COLO668 (cell line): ENCODE data around the gene ASXL3.
A peak's percentile ranks its signal among the peaks of the same experiment; 100 is the strongest.

Experiments
- DNase-seq: peaks from one replicate; lab custom pipeline; 2025; ENCODE audit not compliant: unreplicated experiment; lab: John Stamatoyannopoulos, UW

Gene ASXL3

DNA sequence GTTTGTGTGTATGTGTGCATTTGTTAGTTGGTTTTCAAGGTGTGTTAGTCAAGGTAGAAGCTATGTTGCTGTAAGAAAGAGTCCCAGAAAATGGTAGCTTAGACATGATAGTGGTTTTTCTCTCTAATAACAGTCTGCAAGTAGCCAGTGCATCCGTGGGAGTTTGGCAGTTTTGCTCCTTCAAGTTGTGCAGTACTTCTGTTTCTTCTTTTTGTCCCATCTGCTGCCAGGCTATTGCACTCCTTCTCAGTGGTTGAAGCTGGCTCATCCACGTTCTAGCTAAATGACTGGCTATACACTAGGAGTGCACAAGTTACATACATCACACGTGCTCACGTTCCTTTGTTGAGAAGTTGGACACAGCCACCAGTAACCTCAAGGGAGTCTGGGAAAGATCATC, 134.7 kb downstream of the ASXL3 start:
- DNase-seq, result no peak

- DNase-seq, result no peak
These were observed 138.2 kb downstream of the ASXL3 start for GRCh38 chr18:33716061-33716683.

DNA sequence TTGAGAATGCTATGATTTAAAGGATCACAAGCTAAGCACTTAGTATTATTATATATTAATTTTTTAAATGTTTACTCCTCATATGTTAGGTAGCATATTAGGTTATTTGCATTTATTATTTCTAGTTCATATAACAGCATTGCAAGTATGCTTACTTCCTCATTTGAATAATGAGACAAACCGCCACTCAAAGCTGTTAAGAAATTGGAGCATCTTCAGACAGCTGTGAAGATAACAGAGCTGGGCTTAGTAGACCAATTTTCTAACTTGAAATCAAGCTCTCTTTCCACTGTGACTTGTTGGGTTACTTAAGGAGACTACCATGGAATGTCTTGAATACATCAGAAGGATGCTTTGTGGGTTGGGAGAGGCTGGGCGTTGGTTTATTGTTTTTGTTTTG, 139.3 kb downstream of the ASXL3 start:
- no peak for DNase-seq

- no peak for DNase-seq
These were observed 142.1 kb downstream of the ASXL3 start for GRCh38 chr18:33720133-33720532.

- DNase-seq, result no peak
These were observed 151.5 kb downstream of the ASXL3 start for GRCh38 chr18:33729556-33729955.

- DNase-seq, result no peak
These were observed 155.4 kb downstream of the ASXL3 start for GRCh38 chr18:33733376-33733775.

DNA sequence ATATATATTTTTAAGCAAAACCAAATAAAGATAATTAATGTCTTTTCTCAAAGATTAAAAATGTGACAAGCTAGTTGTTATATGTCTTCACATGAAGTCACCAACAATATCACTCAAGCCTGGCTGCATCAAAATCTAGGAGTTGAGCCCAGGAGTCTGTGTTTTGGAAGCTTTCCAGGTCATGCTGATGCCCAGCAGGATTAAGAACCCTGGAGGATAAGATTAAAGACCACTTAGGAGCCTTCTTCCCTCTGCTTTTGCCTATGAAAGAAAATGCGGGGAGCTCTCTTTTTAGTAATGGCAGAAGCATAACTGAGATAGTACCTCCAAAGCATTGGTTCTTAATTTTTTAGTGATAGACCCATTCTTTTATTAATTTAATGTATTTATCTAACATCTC, 157.4 kb downstream of the ASXL3 start:
- no peak for DNase-seq

GRCh38 chr18:33741760-33742159, 163.7 kb downstream of the ASXL3 start:
- no peak for DNase-seq

GRCh38 chr18:33744032-33744697, 166.1 kb downstream of the ASXL3 start:
- no peak for DNase-seq

DNA sequence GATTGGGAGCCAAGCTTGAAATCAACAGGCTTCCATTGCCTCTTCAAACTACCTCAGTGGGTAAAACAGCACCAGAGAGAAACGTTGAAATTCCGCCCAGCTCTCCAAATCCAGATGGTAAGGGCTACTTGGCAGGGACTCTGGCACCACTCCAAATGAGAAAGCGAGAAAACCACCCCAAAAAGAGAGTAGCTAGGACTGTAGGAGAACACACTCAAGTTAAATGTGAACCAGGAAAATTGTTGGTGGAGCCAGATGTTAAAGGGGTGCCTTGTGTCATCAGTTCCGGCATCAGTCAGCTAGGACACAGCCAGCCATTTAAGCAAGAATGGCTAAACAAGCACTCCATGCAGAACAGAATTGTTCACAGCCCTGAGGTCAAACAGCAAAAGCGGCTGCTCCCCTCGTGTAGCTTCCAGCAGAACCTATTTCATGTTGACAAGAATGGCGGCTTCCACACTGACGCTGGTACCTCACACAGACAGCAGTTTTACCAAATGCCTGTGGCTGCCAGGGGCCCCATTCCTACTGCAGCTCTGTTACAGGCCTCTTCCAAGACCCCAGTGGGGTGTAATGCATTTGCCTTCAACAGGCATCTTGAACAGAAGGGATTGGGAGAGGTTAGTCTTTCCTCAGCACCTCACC, 167.3 kb downstream of the ASXL3 start:
- DNase-seq, result no peak

GRCh38 chr18:33745871-33746545, 168.0 kb downstream of the ASXL3 start:
- no peak for DNase-seq

DNA sequence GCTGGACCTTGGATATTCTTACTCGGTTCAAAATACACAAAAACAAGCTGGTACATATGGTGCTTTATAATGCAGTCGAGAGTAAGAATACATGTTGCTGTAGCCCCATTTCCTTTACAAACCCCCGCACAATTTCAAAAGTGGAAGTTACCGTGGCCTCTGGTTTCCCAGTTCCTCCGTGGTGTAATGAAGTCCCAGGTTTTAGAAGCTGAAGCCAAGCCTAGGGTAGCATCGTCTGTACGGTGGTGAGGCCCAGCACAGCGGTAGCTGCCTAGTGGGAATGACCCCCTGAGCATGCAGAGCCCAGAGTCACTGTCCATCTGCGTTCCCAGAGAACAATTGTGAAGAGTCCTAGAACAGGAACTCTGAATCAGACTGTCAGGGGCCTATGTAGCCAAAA, 171.8 kb downstream of the ASXL3 start:
- no peak for DNase-seq

DNA sequence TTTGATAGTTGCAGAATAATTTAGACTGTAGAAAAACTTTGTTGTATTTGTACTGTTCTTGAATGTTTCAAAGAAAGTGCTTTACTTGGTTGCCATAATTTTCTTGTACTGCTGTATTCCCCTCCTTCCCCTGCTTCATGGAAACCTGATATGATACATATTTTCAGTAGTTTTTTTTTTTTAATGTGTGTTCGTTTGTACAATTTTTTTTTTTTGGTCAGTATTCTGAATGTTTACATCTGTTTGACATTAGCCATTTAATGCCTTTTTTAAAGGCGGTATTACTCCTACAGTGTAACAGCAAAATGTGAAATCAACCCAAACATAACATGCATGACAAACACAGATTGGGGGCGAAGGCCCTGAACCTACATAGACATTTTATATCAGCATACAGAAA, 172.3 kb downstream of the ASXL3 start:
- no peak for DNase-seq

GRCh38 chr18:33751613-33752221, 173.7 kb downstream of the ASXL3 start:
- DNase-seq, result no peak

DNA sequence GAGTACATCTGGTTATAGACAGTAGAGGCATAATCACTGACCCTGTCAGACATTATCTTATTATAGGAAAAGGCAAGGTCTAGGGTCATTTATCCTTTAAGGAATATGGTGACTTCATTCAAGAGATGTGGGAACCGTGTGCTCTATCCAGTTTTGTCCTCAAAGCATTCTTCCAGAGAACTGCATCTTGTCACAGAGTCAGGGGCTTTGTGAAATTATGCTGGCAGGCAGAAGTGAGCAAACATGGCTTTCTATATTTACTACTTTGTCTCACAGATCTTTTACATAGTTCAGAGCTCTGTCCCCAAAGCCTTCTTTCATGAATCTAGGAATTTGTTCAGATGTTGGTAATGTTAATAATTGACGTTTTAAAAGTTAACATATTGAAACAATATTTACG, 177.4 kb downstream of the ASXL3 start:
- no peak for DNase-seq

DNA sequence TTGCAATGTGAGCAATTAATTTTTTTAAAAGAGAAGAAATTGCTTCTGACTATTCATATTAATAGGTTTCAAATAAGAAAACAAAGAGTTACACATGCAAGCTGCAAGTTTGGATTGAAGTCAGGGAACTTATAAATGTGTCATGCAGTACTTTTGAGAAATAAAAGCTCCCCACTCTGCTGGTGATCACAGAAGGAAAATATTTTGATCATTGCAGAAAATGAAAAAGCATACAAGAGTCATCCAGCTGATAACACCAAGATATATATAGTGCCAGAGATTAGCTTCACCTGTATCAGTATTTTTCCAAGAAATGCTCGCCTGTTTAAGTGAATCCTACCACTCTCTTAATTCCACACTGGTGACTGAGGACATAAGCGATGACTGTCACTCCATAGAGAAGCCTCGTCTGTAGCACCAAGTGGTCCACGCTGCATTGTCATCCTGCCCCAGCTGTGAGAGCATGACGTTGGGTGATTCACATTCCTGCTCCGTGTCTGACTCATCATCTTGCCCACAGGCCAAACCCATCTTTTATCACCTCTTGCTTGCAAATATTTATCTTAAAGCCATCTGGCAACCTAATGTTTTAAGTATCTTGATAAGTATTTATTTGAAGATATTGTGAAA, 178.0 kb downstream of the ASXL3 start:
- peak; percentile 81 for DNase-seq

DNA sequence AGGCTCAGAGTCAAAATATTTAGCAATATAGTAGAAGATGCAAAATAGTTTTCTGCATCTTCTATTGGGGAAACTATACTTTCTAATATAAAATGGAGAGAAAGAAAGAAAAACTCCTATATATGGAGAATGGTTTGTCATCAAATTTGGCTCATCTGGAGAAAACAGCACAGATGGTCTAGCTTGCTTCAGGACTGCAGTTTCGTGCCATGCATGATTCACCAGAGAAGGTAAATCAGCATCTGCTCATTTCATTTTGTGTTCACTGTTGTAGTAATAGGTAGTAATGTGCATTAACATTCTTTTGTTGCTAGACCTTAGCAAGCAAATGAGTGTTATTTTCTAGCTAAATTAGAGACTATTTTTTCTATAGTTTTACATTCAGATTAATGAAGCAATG, 179.0 kb downstream of the ASXL3 start:
- no peak for DNase-seq

DNA sequence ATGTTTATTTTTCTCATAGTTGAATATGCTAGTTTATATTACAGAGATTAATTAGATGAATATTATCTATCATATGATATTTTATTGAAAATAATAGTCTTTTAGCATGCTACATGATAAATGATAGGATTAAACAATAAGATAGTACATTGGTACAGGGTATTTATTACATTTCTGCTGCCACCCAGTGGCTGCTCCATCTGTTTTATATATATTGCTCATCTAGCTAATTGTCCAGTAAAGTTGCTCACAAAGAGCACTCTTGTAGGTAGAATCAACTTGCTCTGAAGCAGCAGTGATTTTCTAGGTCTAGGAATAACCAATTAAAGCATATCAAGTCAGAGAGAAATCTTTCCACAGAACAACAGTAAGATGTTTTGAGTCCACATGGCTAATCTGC, 183.3 kb downstream of the ASXL3 start:
- DNase-seq, result peak; percentile 45

DNA sequence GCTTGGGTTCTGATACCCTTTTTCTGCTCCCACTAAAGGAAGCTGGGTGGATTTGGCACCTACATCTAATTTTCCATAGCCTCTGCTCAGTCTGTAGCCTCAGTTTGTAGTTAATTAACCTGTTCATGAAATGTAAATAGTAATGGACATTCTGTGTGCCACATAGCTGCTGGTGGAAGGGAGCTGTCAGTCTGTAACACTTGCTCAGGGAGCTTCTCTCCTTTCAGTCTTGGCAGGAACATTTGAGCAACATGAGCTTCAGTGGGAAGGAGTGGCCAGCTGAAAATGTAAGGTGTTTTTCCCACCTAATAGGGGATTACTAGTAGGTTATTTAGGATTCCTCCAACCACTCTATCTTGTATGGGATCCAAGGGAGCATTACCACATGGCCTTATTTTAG, 203.4 kb downstream of the ASXL3 start:
- no peak for DNase-seq
